VCaP (cell line): Measurements from ENCODE around the gene COL18A1.

Experiments used
- H3K27ac ChIP-seq: fragments of 450-650 bp; 2 replicates; pipeline ENCODE4 v1.5.1; 2017
- CTCF ChIP-seq: fragments of 450-650 bp; conservative IDR thresholded peaks from 2 replicates; pipeline ENCODE4 v1.5.1; 2017; ENCODE audit warnings: mild to moderate bottlenecking, moderate library complexity

COL18A1 gene

GRCh38 chr21:45401054-45401518 lies 3.9 kb upstream of the COL18A1 start:
- no peak for TF ChIP-seq CTCF
- no peak overlapping the region for H3K27ac ChIP-seq

GRCh38 chr21:45401916-45402900 lies 2.8 kb upstream of the COL18A1 start:
- no peak for TF ChIP-seq CTCF
- no peak overlapping the region for H3K27ac ChIP-seq

- TF ChIP-seq CTCF = no peak
- no peak overlapping the region for H3K27ac ChIP-seq
Observed at GRCh38 chr21:45403133-45403824, 1.7 kb upstream of the COL18A1 start.

GRCh38 chr21:45403825-45404729 lies 888 bp upstream of the COL18A1 start:
- peak overlapping the region; percentile 69; the same call in 1 of the 2 replicates for H3K27ac ChIP-seq
- no peak for TF ChIP-seq CTCF

- peak overlapping the region; percentile 69 for H3K27ac ChIP-seq
- TF ChIP-seq CTCF = 0 out of 2 replicates have a peak, but pooled peaks have one; percentile 5
Observed at GRCh38 chr21:45405271-45405818, 380 bp downstream of the COL18A1 start.

- TF ChIP-seq CTCF = no peak
- peak overlapping the region; percentile 69 for H3K27ac ChIP-seq
Observed at GRCh38 chr21:45405819-45406762, 1.1 kb downstream of the COL18A1 start.
